Measurements from ENCODE around the gene TXNDC15.

GRCh38 chr5:134833340-134834032 lies 40.7 kb upstream of the TXNDC15 start:
- TF ChIP-seq CTCF (IDR thresholded peaks at IDR 0.05; ENCODE audit: low read depth, low read length, missing input control) (no peak), RAD21 (IDR thresholded peaks at IDR 0.05) (no peak), ZBTB33 (IDR thresholded peaks at IDR 0.05) (no peak), FOXA1 (IDR thresholded peaks at IDR 0.05) (no peak), TAF1 (conservative IDR thresholded peaks at IDR 0.05) (no peak), JUND (IDR thresholded peaks at IDR 0.05) (no peak), MAX (IDR thresholded peaks at IDR 0.05) (no peak), EGR1 (IDR thresholded peaks at IDR 0.05; ENCODE audit: low read depth in 2 of 2) (no peak), SP1 (IDR thresholded peaks at IDR 0.05) (no peak)

Data from liver (tissue), 3 donors.